Mucosa of stomach (tissue), 1 donor: ENCODE measurements around the gene SLC35G3.
"Not testable (repeated sequence)": the region's sequence is repeated elsewhere in the genome, so short reads cannot be mapped to it uniquely, and the experiment has no call there.

Experiments
- H3K27me3 ChIP-seq: one replicate; pipeline ENCODE4 v1.7.0; 2013; ENCODE audit warnings: mild to moderate bottlenecking, low read length; ENCODE audit not compliant: control insufficient read depth, insufficient read depth
- H3K36me3 ChIP-seq: one replicate; pipeline ENCODE4 v1.7.0; 2013; ENCODE audit warnings: low read length; ENCODE audit not compliant: control insufficient read depth, insufficient read depth
- H3K4me1 ChIP-seq: one replicate; pipeline ENCODE4 v1.7.0; 2013; ENCODE audit warnings: mild to moderate bottlenecking, low read length; ENCODE audit not compliant: control insufficient read depth, insufficient read depth
- H3K4me3 ChIP-seq: one replicate; pipeline ENCODE4 v1.7.0; 2013; ENCODE audit warnings: low read length
- H3K9ac ChIP-seq: one replicate; pipeline ENCODE4 v1.7.0; 2013; ENCODE audit warnings: mild to moderate bottlenecking, low read length, moderate library complexity
- H3K9me3 ChIP-seq: one replicate; pipeline ENCODE4 v1.7.0; 2013; ENCODE audit warnings: mild to moderate bottlenecking, low read length, moderate library complexity; ENCODE audit not compliant: control insufficient read depth
- donor health status: Pancreatic carcinoma.

The SLC35G3 gene

DNA sequence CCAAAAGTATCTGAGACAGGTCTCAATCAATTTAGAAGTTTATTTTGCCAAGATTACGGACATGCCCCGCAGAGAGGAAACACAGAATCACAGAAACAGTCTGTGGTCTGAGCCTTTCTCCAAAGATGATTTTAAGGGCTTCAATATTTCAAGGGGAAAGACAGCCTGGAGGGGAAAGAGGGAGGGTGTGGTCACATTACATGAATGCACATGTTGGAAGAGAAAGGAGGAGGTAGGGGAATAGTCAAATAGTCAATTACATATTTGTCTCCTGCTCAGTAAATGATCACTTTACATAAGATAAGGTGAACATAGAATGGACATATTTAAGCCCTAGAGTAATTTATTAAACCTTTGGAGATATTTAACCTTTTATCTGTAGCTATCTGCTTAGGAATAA lies 34.3 kb downstream of the SLC35G3 start:
- Histone ChIP-seq H3K9me3 (no peaks in the 10 kb centered on the region), H3K9ac (no peak overlapping the region), H3K4me3 (no peak overlapping the region), H3K27me3 (no peaks in the 10 kb centered on the region), H3K36me3 (no peaks in the 10 kb centered on the region), H3K4me1 (no peaks in the 10 kb centered on the region)

DNA sequence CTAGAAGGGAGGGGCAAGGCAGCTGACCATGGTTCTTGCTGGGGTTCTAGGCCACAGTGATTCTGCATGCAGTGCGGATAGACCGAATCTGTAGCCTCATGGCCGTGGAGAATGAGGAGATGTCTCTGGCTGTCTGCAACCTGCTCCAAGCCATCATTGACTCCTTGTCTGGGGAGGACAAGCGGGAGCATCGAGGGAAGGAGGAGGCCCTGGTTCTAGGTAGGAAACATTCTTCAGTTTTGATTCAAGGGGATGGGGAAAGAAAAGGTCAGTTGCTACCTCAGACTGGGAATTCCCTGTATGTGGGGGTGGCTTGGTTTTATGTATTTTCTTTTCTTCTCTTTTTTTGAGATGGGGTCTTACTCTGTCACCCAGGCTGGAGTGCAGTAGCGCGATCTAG lies 38.9 kb downstream of the SLC35G3 start:
- H3K4me1 ChIP-seq = no peaks in the 10 kb centered on the region
- no peak overlapping the region for H3K4me3 ChIP-seq
- no peaks in the 10 kb centered on the region for H3K9me3 ChIP-seq
- H3K27me3 ChIP-seq = no peaks in the 10 kb centered on the region
- H3K9ac ChIP-seq = no peak overlapping the region
- H3K36me3 ChIP-seq = no peaks in the 10 kb centered on the region

DNA sequence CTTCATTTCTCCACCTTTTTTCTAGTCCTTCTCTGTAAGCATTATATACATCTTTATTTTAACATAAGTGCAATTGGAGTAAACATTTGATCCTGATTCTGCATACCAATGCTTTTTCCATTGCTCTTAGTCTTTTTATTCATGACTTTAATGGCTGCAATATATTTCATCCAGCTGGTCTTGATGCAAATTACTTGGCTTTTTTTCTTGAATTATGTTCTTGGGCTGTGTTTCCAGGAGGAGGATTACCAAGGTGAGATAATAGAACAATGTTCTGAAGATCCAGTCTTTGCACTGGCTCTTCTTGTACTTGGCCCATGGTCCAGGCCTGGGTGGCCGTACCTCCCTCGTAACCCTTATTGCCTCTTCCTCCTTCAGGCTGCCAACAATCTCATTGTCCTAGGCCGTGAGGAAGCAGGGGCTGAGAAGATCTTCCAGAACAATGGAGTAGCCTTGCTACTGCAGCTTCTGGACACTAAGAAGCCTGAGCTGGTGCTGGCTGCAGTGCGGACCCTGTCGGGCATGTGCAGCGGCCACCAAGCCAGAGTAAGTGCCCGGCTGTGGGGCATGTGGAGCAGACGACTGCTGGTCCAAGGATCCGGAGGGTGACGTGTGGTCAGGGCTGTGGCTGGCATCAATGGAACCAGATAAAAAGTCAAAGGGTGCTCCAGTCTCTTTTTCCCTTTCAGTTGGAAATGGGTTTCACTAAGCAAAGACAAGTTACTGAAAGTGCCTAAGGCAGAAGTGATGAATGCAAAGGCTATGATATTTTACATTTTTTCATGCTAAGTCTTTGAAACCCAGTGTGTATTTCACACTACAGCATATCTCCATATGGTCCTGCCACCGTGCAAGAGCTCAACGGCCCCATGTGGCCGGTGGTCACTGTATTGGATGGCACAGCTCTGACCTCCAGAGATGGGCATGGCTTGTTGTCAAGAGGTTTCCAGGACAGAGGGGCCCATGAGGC lies 39.7 kb downstream of the SLC35G3 start:
- H3K4me1 ChIP-seq = no peaks in the 10 kb centered on the region
- H3K4me3 ChIP-seq = no peak overlapping the region
- no peaks in the 10 kb centered on the region for H3K36me3 ChIP-seq
- no peaks in the 10 kb centered on the region for H3K9me3 ChIP-seq
- no peak overlapping the region for H3K9ac ChIP-seq
- no peaks in the 10 kb centered on the region for H3K27me3 ChIP-seq

DNA sequence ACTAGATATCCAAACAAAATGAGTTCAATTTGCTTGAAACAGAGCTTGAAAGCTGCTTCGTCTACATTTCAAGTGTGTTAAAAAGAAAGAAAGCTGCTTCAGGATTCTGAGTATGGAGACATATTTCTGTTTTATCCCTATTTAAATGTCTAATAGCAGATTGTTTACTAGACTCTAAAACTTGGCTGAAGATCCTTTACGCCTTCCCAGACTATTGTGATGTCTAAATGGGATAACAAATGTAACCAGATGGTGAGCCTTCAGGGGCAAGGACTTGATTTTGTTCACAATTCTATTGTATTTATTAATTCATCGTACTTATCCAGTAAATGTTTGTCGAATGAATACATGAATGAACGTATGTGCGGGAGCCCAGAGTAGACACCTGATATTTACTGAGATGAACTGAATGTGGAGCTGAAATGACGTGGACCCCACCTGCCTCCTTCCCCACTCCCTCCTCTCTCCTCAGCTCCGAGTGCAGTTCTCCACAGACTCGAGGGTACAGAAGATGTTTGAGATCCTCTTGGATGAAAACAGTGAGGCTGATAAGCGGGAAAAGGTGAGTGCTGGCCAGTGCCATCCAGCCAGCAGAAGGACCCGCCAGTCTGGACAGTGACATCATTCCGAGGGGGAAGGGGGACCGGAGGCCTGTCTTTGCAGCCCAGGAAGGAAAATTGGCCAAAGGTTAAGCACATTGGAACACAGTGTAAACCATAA lies 41.6 kb downstream of the SLC35G3 start:
- Histone ChIP-seq H3K4me1 (no peaks in the 10 kb centered on the region), H3K9me3 (no peaks in the 10 kb centered on the region), H3K36me3 (no peaks in the 10 kb centered on the region), H3K9ac (no peak overlapping the region), H3K4me3 (no peak overlapping the region), H3K27me3 (no peaks in the 10 kb centered on the region)

DNA sequence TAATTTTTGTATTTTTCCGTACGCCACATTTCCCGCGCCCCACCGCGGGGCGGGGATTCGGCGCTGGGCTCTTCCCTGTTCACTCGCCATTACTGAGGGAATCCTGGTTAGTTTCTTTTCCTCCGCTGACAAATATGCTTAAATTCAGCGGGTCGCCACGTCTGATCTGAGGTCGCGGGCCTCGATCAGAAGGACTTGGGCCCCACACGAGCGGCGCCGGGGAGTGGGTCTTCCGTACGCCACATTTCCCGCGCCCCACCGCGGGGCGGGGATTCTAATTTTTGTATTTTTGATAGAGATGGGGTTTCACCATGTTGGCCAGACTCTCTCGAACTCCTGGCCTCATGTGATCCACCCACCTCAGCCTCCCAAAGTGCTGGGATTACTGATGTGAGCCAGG lies 43.1 kb downstream of the SLC35G3 start:
- H3K27me3 ChIP-seq, H3K4me3 ChIP-seq, H3K9ac ChIP-seq, H3K4me1 ChIP-seq, H3K36me3 ChIP-seq, H3K9me3 ChIP-seq: not testable (repeated sequence)

DNA sequence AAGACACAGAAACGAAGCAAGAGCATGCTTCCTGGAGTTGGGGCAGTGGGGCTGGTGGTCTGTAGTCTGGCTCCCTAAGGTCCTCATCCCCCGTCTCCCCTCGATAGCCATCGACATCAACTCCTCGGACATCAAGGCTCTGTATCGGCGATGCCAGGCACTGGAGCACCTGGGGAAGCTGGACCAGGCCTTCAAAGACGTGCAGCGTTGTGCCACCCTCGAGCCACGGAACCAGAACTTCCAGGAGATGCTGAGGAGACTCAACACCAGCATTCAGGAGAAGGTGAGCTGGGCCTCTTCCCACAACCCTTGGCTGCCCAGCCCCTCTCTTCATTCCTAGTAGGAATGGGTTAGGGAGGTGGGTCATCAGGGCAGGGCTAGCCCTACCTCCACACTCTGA lies 44.3 kb downstream of the SLC35G3 start:
- no peak overlapping the region for H3K9ac ChIP-seq
- no peaks in the 10 kb centered on the region for H3K36me3 ChIP-seq
- H3K4me1 ChIP-seq = no peaks in the 10 kb centered on the region
- no peaks in the 10 kb centered on the region for H3K9me3 ChIP-seq
- no peaks in the 10 kb centered on the region for H3K27me3 ChIP-seq
- no peak overlapping the region for H3K4me3 ChIP-seq

DNA sequence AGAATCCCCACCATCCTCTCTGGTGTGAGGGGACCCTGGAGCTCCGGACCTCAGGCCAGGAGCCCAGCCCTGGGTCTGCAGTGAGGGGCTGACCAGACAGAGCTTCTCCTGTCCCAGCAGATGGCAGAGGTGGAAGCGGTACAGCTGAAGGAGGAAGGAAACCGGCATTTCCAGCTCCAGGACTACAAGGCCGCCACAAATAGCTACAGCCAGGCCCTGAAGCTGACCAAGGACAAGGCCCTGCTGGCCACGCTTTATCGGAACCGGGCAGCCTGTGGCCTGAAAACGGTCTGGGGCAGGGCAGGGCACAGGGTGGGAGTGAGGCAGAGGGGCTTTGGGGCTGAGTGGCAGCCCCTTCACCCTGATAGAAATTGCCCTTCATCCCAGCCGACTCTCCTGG lies 46.0 kb downstream of the SLC35G3 start:
- H3K4me3 ChIP-seq = no peak overlapping the region
- H3K4me1 ChIP-seq = no peaks in the 10 kb centered on the region
- no peaks in the 10 kb centered on the region for H3K9me3 ChIP-seq
- H3K9ac ChIP-seq = no peak overlapping the region
- H3K36me3 ChIP-seq = no peaks in the 10 kb centered on the region
- no peaks in the 10 kb centered on the region for H3K27me3 ChIP-seq

DNA sequence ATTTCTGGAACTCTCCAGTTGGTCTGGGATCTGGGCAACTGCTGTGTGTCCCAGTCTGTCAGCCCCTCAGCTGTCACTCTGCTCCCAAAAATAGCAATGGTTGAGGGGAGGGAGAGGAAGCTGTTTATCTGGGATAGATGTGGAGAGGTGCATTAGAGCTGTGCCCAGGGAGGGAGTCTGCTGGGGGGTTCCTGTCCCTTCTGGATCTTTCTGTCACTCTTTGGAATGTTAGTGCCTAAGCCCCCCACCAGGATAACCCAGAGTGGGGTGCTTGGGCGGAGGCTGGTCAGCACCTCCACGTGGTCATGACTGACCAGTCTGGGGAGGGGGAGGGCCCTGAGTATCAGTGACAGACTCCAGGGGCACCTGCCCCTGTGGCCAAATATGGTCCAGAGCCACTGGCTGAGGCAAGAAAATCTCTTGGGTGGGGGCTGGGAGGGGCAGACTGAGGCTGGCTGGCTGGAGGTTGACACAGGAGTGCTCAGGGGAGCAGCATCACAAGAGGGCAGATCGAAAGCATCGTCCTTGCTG lies 46.8 kb downstream of the SLC35G3 start, which contains the start of gene UNC45B:
Gene UNC45B (plus strand): TSS at position 443 of the 531 bp plus-strand sequence. CDS start 447 bp downstream, outside the sequence.
- H3K27me3 ChIP-seq = no peaks in the 10 kb centered on the region
- no peak within 1 kb of the TSS for H3K4me3 ChIP-seq
- no peaks in the 10 kb centered on the region for H3K4me1 ChIP-seq
- H3K36me3 ChIP-seq = no peaks in the 10 kb centered on the region
- H3K9ac ChIP-seq = no peak within 1 kb of the TSS
- H3K9me3 ChIP-seq = no peaks in the 10 kb centered on the region

DNA sequence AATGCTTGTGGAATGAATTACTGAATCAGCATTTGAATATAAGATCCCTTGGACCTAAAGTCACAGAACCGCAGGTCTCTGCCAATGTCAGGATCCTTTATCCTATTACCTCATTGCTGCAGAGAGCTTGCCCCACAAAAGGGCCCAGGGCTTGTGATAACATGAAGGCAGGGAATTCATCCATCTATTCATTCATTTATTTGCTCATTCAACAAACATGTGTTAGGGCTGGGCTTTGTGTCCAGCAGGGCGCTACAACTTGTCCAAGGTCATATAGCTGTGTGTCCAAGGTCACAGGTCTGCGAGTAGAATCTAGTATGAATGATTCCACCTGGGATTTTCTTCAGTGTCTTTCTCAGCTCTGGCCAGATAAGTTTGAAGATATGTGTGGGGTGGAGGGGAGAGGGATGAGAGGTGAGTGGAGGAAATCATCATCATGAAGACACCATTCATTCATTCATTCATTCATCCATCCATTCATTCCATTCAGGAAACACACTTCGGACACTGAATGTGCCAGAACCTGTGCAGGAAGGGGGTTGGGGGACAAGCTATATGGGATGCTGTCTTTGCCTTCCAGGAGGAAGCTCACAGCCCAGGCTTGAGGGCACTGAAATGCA lies 47.9 kb downstream of the SLC35G3 start:
- Histone ChIP-seq H3K9me3 (no peaks in the 10 kb centered on the region), H3K9ac (no peak overlapping the region), H3K27me3 (no peaks in the 10 kb centered on the region), H3K4me1 (no peaks in the 10 kb centered on the region), H3K36me3 (no peaks in the 10 kb centered on the region), H3K4me3 (no peak overlapping the region)

DNA sequence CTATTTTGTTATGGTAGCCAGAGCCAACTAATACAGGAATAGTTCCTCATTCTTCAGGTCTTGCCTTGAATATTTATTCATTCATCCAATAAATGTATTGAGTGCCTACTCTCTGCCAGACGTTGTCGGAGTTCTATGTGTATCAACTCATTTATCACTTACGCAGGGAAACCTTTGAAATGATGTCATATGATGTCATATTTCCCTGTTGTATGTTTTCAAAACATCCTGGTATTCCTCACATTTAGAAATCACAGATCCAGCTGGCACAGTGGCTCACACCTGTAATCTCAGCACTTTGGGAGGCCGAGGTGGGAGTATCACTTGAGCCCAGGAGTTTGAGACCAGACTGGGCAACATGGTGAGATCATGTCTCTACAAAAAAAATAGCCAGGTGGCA lies 49.4 kb downstream of the SLC35G3 start:
- Histone ChIP-seq H3K36me3 (no peaks in the 10 kb centered on the region), H3K9me3 (no peaks in the 10 kb centered on the region), H3K9ac (no peak overlapping the region), H3K27me3 (no peaks in the 10 kb centered on the region), H3K4me3 (no peak overlapping the region), H3K4me1 (peaks cover 5% of the 10 kb centered on the region)
